K562 (cell line): ENCODE measurements around the gene KNOP1. TPM values are rescaled to one million over a fixed set of nuclear protein-coding genes. Genes with fewer than 3 reads are reported as not detected.

Experiments
- CTCFL ChIP-seq: IDR thresholded peaks from 2 replicates; pipeline ENCODE4 v1.6.1; 2011; ENCODE audit warnings: borderline replicate concordance, low read depth, mild to moderate bottlenecking, moderate library complexity, low read length; ENCODE audit not compliant: insufficient read depth, poor library complexity, severe bottlenecking
- E2F8 ChIP-seq: fragments of 450-650 bp; IDR thresholded peaks from 2 replicates; pipeline ENCODE4 v1.7.1; 2018; ENCODE audit warnings: mild to moderate bottlenecking, low read depth; ENCODE audit not compliant: partially characterized antibody
- ERF ChIP-seq: fragments of 450-650 bp; formaldehyde crosslinking; IDR thresholded peaks from 2 replicates; pipeline ENCODE4 v1.4.0; 2020; ENCODE audit warnings: mild to moderate bottlenecking, mixed read lengths
- ESRRA ChIP-seq: fragments of 450-650 bp; IDR thresholded peaks from 2 replicates; pipeline ENCODE4 v1.6.1; 2014; ENCODE audit warnings: low read depth, mild to moderate bottlenecking, moderate library complexity, borderline replicate concordance
- ETV5 ChIP-seq: sonication (generic); formaldehyde crosslinking; IDR thresholded peaks from 2 replicates; pipeline ENCODE4 v1.4.0; 2020; ENCODE audit warnings: low read depth, mild to moderate bottlenecking, missing genetic modification reagents
- FOXK2 ChIP-seq, 2 experiments: fragments of 450-650 bp; IDR thresholded peaks in 1 of 2; conservative IDR thresholded peaks in 1 of 2; 2 replicates each; pipeline ENCODE4 v1.6.1; 2016; ENCODE audit warnings: low read depth in 2 of 2, mild to moderate bottlenecking in 1 of 2
- GABPA ChIP-seq: fragments of 200-800 bp; sonication (Bioruptor generic); conservative IDR thresholded peaks from 2 replicates; pipeline ENCODE4 v1.6.1; 2016; ENCODE audit warnings: low read depth, missing genetic modification characterization, missing compliant biosample characterization
- KAT2B ChIP-seq: IDR thresholded peaks from one replicate; pipeline ENCODE4 v1.6.1; 2012; ENCODE audit warnings: low read depth, mild to moderate bottlenecking, control low read depth, inconsistent platforms, low read length, moderate library complexity
- MITF ChIP-seq: IDR thresholded peaks from 2 replicates; pipeline ENCODE4 v1.6.1; 2014; ENCODE audit warnings: antibody characterized with exemption
- PKNOX1 ChIP-seq: fragments of 450-650 bp; IDR thresholded peaks from 2 replicates; pipeline ENCODE4 v1.6.1; 2016
- PML ChIP-seq: IDR thresholded peaks from 2 replicates; pipeline ENCODE4 v1.6.1; 2012; ENCODE audit warnings: low read length, inconsistent platforms
- POLR2A ChIP-seq: fragments of 450-650 bp; conservative IDR thresholded peaks from 2 replicates; pipeline ENCODE4 v1.6.1; 2016
- TAF1 ChIP-seq: IDR thresholded peaks from 2 replicates; pipeline ENCODE4 v1.6.1; 2011; ENCODE audit warnings: mild to moderate bottlenecking, low read length, moderate library complexity; ENCODE audit not compliant: insufficient read depth, control insufficient read depth, severe bottlenecking; ENCODE audit errors: extremely low read depth
- TAF9B ChIP-seq: fragments of 450-650 bp; IDR thresholded peaks from 2 replicates; pipeline ENCODE4 v1.6.1; 2018; ENCODE audit warnings: mild to moderate bottlenecking; ENCODE audit not compliant: partially characterized antibody
- TCF3 ChIP-seq: sonication (generic); formaldehyde crosslinking; IDR thresholded peaks from 2 replicates; pipeline ENCODE4 v1.4.0; 2020; ENCODE audit warnings: mild to moderate bottlenecking, missing genetic modification reagents
- TFE3 ChIP-seq: fragments of 450-650 bp; formaldehyde crosslinking; IDR thresholded peaks from 2 replicates; pipeline ENCODE4 v1.4.0; 2020; ENCODE audit warnings: mild to moderate bottlenecking, mixed read lengths
- ZNF445 ChIP-seq: fragments of 250-450 bp; sonication (Bioruptor Pico); IDR thresholded peaks from 2 replicates; pipeline ENCODE4 v1.4.0; 2020; ENCODE audit warnings: low read depth, mild to moderate bottlenecking, moderate library complexity
- polyA plus RNA-seq, 8 experiments: library from polyadenylated mRNA; depleted of rRNA in 4 of 8; stranded (reverse) in 5 of 8; unstranded in 3 of 8; fragments of >200 nt; fragmentation: Nextera tagmentation in 2 of 8; fragmentation: Illumina TruSeq in 1 of 8; extraction: Ambion mirVana in 2 of 8; extraction: Trizol in 1 of 8; gene quantifications; 2 replicates each; pipeline versions ENCODE4 v1.2.1 to v1.2.3, GENCODE V29; 2011 to 2014; ENCODE audit warnings: inconsistent platforms in 1 of 8, missing spikeins in 1 of 8
- total RNA-seq, 7 experiments: library from RNA; depleted of rRNA in 6 of 7; stranded (reverse); fragments of >200 nt in 6 of 7; fragmentation: Illumina TruSeq in 2 of 7; extraction: Trizol in 2 of 7; gene quantifications; 2 replicates each; pipeline versions ENCODE4 v1.2.1 to v1.2.3, GENCODE V29; 2011 to 2021; ENCODE audit warnings: low replicate concordance in 1 of 7

The KNOP1 gene
- total and polyA plus RNA-seq, 9 of the 15 experiments (the other 6 are each of a cell fraction or from before 2014, with no cell fraction given) = 22.4 to 57.6 (median 39.3) TPM

GRCh38 chr16:19717741-19718623 is at the start of gene KNOP1, which contains the start of gene IQCK (continued):
- TF ChIP-seq CTCFL (no peak), FOXK2 (conservative IDR thresholded peaks at IDR 0.05 in 1 of 2, IDR thresholded peaks at IDR 0.05 in 1 of 2; ENCODE audit: low read depth in 2 of 2) (peak in 1 of 2 experiments; percentile 14; a peak in 1 of 4 replicates), E2F8 (peak; percentile 90), TAF1 (peak; percentile 45), PML (no peak), POLR2A (peak; percentile 86), PKNOX1 (peak; percentile 59), KAT2B (no peak), ESRRA (0 out of 2 replicates have a peak, but pooled peaks have one; percentile 50), TAF9B (peak; percentile 69), ZNF445 (no peak), ETV5 (CRISPR knock-in tag) (peak; percentile 28; the same call in 1 of the 2 replicates), GABPA (tag) (peak; percentile 99), MITF (no peak), ERF (CRISPR knock-in tag) (0 out of 2 replicates have a peak, but pooled peaks have one; percentile 32), TFE3 (CRISPR knock-in tag) (no peak), TCF3 (CRISPR knock-in tag) (no peak)
